GM18951 (cell line): ENCODE results near the gene CEP72.
"Not testable (repeated sequence)": the region's sequence is repeated elsewhere in the genome, so short reads cannot be mapped to it uniquely, and the experiment has no call there.

Source experiments
- POLR2A ChIP-seq: IDR thresholded peaks from 4 replicates; pipeline ENCODE4 v1.6.1; 2011; ENCODE audit warnings: mild to moderate bottlenecking; ENCODE audit not compliant: insufficient read length, insufficient read depth; ENCODE audit errors: extremely low read depth
- in situ Hi-C: fragments of 300-500 bp; cut with MboI; formaldehyde crosslinking; loops from one replicate; pipeline ENCODE4 v1.12.0; 2022; ENCODE audit warnings: low sequenced_read_pairs, mixed read lengths, inconsistent platforms; ENCODE audit not compliant: unreplicated experiment

The CEP72 gene

GRCh38 chr5:572398-573019, 39.6 kb upstream of the CEP72 start:
- TF ChIP-seq POLR2A = no peak
- in situ Hi-C loops = no loop called here

DNA sequence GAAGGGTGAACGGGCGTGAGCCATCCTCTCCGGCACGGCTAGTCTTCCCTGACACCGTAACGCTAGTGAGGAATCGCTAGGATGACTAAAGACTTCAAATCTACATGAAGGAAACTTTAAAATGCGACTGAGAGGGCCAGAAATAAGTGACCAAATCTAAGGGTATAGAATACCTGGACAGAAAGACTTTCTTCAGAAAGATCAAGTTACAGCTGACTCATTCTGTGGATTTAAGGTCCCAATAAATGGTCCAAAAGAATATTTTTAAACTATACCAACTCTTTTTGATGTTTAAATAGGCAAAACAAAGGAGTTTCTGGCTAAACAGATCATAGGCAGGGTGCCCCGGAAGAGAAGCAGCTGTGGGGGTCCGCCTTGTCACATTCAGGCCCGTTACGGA, 38.9 kb upstream of the CEP72 start:
- in situ Hi-C loops = no loop called here
- no peak for TF ChIP-seq POLR2A

DNA sequence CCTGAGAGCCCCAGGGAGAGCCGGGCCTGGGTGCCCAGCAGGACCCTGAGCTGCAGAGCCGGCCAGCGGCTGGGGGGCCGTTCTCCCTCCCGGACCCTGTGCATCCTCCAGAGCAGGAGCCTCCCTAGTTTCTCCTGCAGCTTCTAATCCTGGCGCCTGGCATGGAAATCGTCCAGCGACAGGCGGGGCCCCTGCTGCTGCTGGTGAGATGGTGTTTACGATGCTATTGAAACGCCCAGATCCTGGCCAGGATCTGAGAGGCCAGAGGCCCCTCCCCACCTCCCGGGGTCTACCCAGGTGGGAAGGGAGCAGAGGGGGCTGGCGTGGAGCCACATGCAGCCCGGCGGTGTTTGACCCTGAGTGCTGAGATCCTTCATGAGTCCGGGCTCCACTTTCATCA, 38.2 kb upstream of the CEP72 start:
- TF ChIP-seq POLR2A = no peak
- in situ Hi-C loops = no loop called here

DNA sequence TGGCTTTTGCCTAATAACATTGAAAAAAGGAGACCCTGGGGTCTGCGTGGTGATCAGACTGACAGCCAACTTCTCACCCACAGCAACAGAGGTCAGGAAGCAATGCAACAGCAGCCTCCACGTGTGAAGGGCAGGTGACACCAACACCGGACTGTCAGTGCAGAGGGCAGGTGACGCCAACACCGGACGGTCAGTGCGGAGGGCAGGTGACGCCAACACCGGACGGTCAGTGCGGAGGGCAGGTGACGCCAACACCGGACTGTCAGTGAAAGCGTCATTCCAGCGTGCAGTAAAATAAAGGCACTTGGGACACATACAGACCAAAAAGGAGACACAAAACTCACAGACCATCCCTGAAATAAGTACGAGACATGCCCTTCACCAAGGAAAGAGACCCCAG, 37.2 kb upstream of the CEP72 start:
- TF ChIP-seq POLR2A = no peak
- in situ Hi-C loops = no loop called here

- no peak for TF ChIP-seq POLR2A
- in situ Hi-C loops = no loop called here
Measured at GRCh38 chr5:575636-576035, 36.5 kb upstream of the CEP72 start.

- in situ Hi-C loops = not testable (repeated sequence)
Measured at GRCh38 chr5:577214-577613, 34.9 kb upstream of the CEP72 start.

- in situ Hi-C loops = no loop called here
- no peak for TF ChIP-seq POLR2A
Measured at GRCh38 chr5:577800-578199, 34.3 kb upstream of the CEP72 start.

DNA sequence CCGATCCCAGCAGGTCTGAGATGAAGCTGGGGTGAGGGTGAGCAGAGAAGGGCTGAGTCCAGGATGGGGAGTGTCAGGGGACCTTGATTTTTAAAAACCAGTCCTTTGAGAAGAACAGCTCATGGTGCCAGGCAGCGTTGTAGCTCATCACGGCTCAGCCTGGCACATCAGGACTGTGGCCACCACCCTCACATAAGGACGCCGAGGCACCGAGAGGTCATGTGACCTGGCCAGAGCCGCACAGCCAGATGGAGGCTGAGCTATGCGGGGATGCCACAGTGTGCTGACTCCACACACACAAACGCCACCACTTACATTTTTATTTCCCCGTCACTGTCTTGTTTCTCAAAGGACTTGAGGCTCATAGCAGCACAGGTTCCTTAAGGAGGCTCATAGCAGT, 32.9 kb upstream of the CEP72 start:
- TF ChIP-seq POLR2A = no peak
- in situ Hi-C loops = no loop called here

GRCh38 chr5:579746-580366, 32.3 kb upstream of the CEP72 start:
- no peak for TF ChIP-seq POLR2A
- in situ Hi-C loops = no loop called here

- no peak for TF ChIP-seq POLR2A
- in situ Hi-C loops = no loop called here
Measured at GRCh38 chr5:580436-580835, 31.7 kb upstream of the CEP72 start.

GRCh38 chr5:581266-581665, 30.9 kb upstream of the CEP72 start:
- in situ Hi-C loops = no loop called here
- no peak for TF ChIP-seq POLR2A

- TF ChIP-seq POLR2A = no peak
- in situ Hi-C loops = no loop called here
Measured at GRCh38 chr5:581941-582340, 30.2 kb upstream of the CEP72 start.

DNA sequence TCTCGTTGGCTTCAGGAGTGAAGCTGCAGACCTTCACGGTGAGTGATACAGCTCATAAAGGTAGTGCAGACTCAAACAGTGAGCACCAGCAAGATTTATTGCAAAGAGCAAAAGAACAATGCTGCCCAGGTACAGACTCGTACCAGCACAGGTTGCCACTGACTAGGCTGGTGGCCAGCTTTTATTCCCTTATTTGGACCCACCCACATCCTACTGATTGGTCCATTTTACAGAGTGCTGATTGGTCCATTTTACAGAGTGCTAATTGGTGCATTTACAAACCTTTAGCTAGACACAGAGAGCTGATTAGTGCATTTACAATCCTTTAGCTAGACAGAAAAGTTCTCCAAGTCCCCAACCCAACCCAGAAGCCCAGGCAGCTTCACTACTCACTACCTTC, 29.7 kb upstream of the CEP72 start:
- in situ Hi-C loops = not testable (repeated sequence)

DNA sequence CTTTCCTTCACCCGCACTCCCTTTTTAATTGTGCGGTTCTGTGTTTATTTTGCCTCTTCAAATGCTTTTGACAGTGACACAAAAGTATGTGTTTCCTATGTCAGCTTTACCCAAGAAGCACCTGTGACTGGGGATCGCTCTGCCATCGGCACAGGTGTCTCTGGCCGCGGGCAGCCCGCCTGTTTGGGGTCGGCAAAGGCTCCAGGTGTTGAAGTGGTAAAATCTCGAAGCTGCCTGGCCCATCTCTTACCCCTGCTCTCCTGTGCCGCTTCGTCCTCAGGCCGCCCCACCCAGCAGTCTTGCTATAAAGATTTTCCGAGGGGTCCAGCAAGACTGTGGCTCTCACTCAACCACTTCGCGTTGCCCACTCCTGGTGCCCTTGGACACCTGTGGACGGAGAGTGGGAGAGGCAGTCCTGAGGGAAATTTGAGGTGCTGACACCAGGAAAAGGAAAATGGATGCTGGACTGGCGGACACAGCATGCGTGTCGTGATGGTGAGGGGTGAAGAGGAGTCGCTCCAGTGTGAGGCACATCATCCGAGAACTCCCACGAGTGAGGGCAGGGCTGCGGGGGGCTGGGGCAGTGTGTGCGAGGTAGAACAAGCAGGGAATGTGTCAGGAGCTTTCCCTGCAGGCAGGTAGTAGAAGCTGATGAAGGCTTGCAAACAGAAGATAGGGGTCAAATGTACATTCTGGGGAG, 29.1 kb upstream of the CEP72 start:
- in situ Hi-C loops = no loop called here

DNA sequence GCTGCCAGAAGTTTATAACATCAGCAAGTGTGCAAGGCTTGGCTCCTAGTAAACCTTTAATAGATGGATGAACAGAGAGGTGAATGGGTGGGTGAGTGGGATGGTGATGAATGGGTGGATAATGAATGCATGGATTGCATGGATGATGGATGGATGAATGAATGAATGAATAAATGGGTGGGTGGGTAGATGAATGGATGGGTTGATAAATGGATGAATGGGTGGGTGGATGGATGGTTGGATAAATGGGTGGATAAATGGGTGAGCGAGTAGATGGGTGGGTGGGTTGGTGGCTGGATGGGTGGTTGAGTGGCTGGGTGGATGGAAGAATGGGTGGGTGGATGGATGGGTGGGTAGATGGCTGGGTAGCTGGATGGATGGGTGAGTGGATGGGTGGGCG, 28.5 kb upstream of the CEP72 start:
- TF ChIP-seq POLR2A = no peak
- in situ Hi-C loops = no loop called here

More for the DNA sequence above, 29.1 kb upstream of the CEP72 start:
- TF ChIP-seq POLR2A = no peak

GRCh38 chr5:584216-584615, 27.9 kb upstream of the CEP72 start:
- TF ChIP-seq POLR2A = no peak
- in situ Hi-C loops = no loop called here
